Erythroblast (primary cell): ENCODE measurements around the gene ADAMTSL2.

Experiments used
- GATA1 ChIP-seq: IDR thresholded peaks from 2 replicates; pipeline ENCODE4 v1.6.1; 2011; ENCODE audit warnings: low read depth, mild to moderate bottlenecking, control low read depth, low read length, moderate library complexity
- POLR2A ChIP-seq: IDR thresholded peaks from 2 replicates; pipeline ENCODE4 v1.6.1; 2011; ENCODE audit warnings: mild to moderate bottlenecking, low read length

DNA sequence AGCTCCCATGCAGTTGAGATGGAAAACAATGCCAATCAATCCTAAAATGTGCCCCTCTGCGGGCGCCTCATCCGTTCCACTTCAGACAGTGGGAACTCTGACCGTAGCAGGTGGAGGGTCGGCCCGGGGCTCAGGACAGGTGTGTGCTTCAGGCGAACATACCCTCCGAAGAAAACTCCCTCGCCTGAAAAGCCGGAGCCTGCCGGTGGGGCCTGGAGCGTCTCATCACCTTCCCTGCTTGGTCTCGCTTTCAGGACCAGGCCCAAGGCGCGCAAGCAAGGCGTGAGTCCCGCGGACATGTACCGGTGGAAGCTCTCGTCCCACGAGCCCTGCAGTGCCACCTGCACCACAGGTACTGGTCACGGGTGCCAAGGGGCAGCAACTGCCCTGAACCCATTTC, 26.4 kb downstream of the ADAMTSL2 start:
- TF ChIP-seq POLR2A (no peak), GATA1 (no peak)
